BJ (cell line): ENCODE results near the gene BCKDK. TPM values are rescaled to one million over a fixed set of nuclear protein-coding genes. Genes with fewer than 3 reads are reported as not detected.

Experiments
- CTCF ChIA-PET: fragments of 350-600 bp; formaldehyde crosslinking; extraction: SDS; loops from one replicate; lab custom pipeline; 2021; ENCODE audit warnings: antibody characterized with exemption, inconsistent platforms; lab: Yijun Ruan, JAX
- POLR2A ChIA-PET: fragments of 300-600 bp; sonication (Branson Sonifier 250); formaldehyde crosslinking; extraction: SDS; loops from one replicate; lab custom pipeline; 2021; ENCODE audit warnings: antibody characterized with exemption; lab: Charles Lee
- DNase-seq: peaks from one replicate; pipeline ENCODE4 v3.0.0-alpha.2; 2011; ENCODE audit warnings: low read depth
- H3K27me3 ChIP-seq: 2 replicates; pipeline ENCODE4 v1.6.0; 2011; ENCODE audit warnings: low read length; ENCODE audit not compliant: control insufficient read depth, insufficient read depth
- H3K36me3 ChIP-seq: 2 replicates; pipeline ENCODE4 v1.5.1; 2011; ENCODE audit warnings: low read length; ENCODE audit not compliant: control insufficient read depth, insufficient read depth
- H3K4me3 ChIP-seq: 2 replicates; pipeline ENCODE4 v1.5.1; 2011; ENCODE audit warnings: low read depth, mild to moderate bottlenecking, control low read depth, low read length
- polyA plus RNA-seq: library from polyadenylated mRNA; depleted of rRNA; stranded (reverse); fragments of >200 nt; gene quantifications from 2 replicates; pipeline ENCODE4 v1.2.3, GENCODE V29; 2011
- TF ChIP-seq, protein P1 (sequence below): IDR thresholded peaks from 2 replicates; pipeline ENCODE4 v1.5.1; 2011; ENCODE audit warnings: low read depth, mild to moderate bottlenecking, control low read depth, inconsistent platforms, low read length, moderate library complexity; ENCODE audit not compliant: insufficient read depth

The BCKDK gene
- polyA plus RNA-seq, 1 experiment = 56.0 TPM

- Histone ChIP-seq H3K4me3 (no peak overlapping the region), H3K27me3 (peaks cover 18% of the 10 kb centered on the region), H3K36me3 (no peaks in the 10 kb centered on the region)
- ChIA-PET POLR2A (no interaction called here), CTCF (interaction anchor here (1.1 to 2.0 kb wide), 3 partner anchors 11 to 297 kb away, joined by 3 to 5 read pairs (median 4); partner anchors contain the start of genes HSD3B7 and ZNF843)
- DNase-seq = no peak
- TF ChIP-seq, protein P1, sequence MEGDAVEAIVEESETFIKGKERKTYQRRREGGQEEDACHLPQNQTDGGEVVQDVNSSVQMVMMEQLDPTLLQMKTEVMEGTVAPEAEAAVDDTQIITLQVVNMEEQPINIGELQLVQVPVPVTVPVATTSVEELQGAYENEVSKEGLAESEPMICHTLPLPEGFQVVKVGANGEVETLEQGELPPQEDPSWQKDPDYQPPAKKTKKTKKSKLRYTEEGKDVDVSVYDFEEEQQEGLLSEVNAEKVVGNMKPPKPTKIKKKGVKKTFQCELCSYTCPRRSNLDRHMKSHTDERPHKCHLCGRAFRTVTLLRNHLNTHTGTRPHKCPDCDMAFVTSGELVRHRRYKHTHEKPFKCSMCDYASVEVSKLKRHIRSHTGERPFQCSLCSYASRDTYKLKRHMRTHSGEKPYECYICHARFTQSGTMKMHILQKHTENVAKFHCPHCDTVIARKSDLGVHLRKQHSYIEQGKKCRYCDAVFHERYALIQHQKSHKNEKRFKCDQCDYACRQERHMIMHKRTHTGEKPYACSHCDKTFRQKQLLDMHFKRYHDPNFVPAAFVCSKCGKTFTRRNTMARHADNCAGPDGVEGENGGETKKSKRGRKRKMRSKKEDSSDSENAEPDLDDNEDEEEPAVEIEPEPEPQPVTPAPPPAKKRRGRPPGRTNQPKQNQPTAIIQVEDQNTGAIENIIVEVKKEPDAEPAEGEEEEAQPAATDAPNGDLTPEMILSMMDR = no peak
Observed at GRCh38 chr16:31145398-31145990, 37.3 kb downstream of the BCKDK start.

DNA sequence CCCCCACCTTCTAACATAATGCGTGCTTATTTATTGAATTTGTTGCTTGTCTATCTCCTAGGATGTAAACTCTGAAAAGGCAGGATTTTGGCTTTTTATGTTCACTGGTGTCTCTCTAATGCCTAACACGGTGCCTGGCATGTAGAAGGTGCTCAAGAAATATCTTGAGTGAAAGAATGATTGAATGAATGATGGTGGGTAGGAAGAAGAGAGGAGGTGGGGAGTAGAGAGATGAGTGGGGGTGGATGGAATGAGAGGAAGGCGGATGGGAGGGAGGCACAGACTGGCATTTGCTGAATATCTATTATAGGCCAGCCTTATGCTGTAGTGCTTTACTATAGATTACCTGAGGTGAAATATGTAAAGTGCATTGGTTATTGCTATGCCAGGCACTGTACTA, 39.4 kb downstream of the BCKDK start:
- no peaks in the 10 kb centered on the region for H3K36me3 ChIP-seq
- H3K27me3 ChIP-seq = peaks cover 18% of the 10 kb centered on the region
- TF ChIP-seq, protein P1 = no peak
- CTCF ChIA-PET = no interaction called here
- H3K4me3 ChIP-seq = no peak overlapping the region
- POLR2A ChIA-PET = no interaction called here
- no peak for DNase-seq

DNA sequence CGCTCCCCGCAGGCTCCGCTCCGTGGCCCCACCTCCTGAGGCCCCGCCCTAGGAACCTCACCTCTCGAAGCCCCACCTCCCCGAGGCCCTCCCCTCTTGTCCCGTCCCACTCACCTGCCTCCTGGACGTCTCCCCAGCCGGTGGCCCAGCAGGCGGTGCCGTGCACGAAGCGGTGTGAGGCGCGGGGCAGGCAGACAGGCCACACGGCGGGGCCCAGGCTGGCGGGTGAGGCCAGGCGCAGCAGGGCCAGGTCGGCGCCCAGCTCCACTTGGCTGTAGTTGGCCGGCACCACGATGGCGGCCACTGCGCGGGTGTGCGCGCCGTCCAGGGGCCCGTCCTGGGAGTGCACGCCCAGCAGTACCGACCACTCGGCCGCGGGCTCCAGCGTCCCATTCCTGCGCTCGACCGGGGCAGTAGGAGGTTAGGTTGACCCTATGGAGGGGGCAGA, 40.1 kb downstream of the BCKDK start:
- Histone ChIP-seq H3K4me3 (no peak overlapping the region), H3K27me3 (peaks cover 18% of the 10 kb centered on the region), H3K36me3 (no peaks in the 10 kb centered on the region)
- DNase-seq = no peak
- CTCF ChIA-PET = interaction anchor here (0.9 kb wide), 1 partner anchor 193 kb away, joined by 3 read pairs; no protein-coding TSS in a partner anchor
- POLR2A ChIA-PET = no interaction called here
- TF ChIP-seq, protein P1 = no peak

- DNase-seq = no peak
- H3K4me3 ChIP-seq = no peak overlapping the region
- ChIA-PET CTCF (interaction anchor here (0.9 kb wide), 1 partner anchor 193 kb away, joined by 3 read pairs; no protein-coding TSS in a partner anchor), POLR2A (no interaction called here)
- H3K36me3 ChIP-seq = no peaks in the 10 kb centered on the region
- H3K27me3 ChIP-seq = peaks cover 18% of the 10 kb centered on the region
- TF ChIP-seq, protein P1 = no peak
Observed at GRCh38 chr16:31148896-31149295, 40.7 kb downstream of the BCKDK start.

DNA sequence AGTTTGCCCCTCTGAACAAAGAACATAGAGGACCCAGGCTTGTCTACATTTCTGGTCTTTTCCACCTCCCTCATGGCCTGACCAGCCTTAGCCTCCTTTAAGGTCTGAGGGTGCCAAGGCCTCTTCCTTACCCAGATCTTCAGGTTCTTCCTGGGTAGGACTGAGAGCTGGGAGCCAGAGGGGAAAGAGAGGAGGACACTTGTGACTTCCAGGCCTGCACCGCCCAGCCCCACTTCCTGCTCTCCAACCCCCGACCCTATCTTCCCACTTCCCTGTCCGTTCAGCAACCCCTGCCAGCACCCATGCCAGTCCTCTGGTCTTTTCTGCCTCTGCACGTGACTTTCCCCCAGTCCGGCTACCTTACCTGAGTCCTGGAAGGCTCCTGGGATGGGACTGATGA, 41.1 kb downstream of the BCKDK start:
- CTCF ChIA-PET = no interaction called here
- no peak overlapping the region for H3K4me3 ChIP-seq
- DNase-seq = no peak
- TF ChIP-seq, protein P1 = no peak
- H3K36me3 ChIP-seq = no peaks in the 10 kb centered on the region
- H3K27me3 ChIP-seq = peaks cover 19% of the 10 kb centered on the region
- POLR2A ChIA-PET = no interaction called here
